KMS-11 (cell line): ENCODE results near the gene CAMTA1.
A peak's percentile ranks its signal among the peaks of the same experiment; 100 is the strongest.

ENCODE experiments used
- H2AFZ ChIP-seq: fragments of 200-600 bp; sonication (generic); 2 replicates; pipeline ENCODE4 v1.6.1; 2016; ENCODE audit warnings: antibody characterized with exemption, mixed run types, low read depth
- H3K27ac ChIP-seq: fragments of 200-600 bp; sonication (generic); 2 replicates; pipeline ENCODE4 v1.6.1; 2016; ENCODE audit warnings: mild to moderate bottlenecking, mixed run types
- H3K27me3 ChIP-seq: fragments of 200-600 bp; sonication (generic); 2 replicates; pipeline ENCODE4 v1.6.1; 2017; ENCODE audit warnings: mild to moderate bottlenecking, low read depth, mixed run types, moderate library complexity; ENCODE audit not compliant: insufficient read depth
- H3K36me3 ChIP-seq: fragments of 200-600 bp; sonication (generic); 2 replicates; pipeline ENCODE4 v1.6.1; 2017; ENCODE audit warnings: mild to moderate bottlenecking, mixed run types; ENCODE audit not compliant: insufficient read depth
- H3K4me1 ChIP-seq: fragments of 200-600 bp; sonication (generic); 2 replicates; pipeline ENCODE4 v1.6.1; 2016; ENCODE audit warnings: mild to moderate bottlenecking, low read depth, mixed run types; ENCODE audit not compliant: poor library complexity, severe bottlenecking
- H3K4me2 ChIP-seq: fragments of 200-600 bp; sonication (generic); 2 replicates; pipeline ENCODE4 v1.7.0; 2016; ENCODE audit warnings: mild to moderate bottlenecking, mixed run types
- H3K4me3 ChIP-seq: fragments of 200-600 bp; sonication (generic); IDR thresholded peaks from 2 replicates; pipeline ENCODE4 v1.6.1; 2017; ENCODE audit warnings: low read depth, low read length, mixed read lengths; ENCODE audit not compliant: insufficient read depth
- H3K79me2 ChIP-seq: fragments of 200-600 bp; sonication (generic); 2 replicates; pipeline ENCODE4 v1.6.1; 2016; ENCODE audit warnings: low read depth, mixed run types; ENCODE audit not compliant: insufficient read depth
- H3K9ac ChIP-seq: fragments of 200-600 bp; sonication (generic); 2 replicates; pipeline ENCODE4 v1.6.1; 2016; ENCODE audit warnings: mild to moderate bottlenecking, mixed run types
- H4K20me1 ChIP-seq: fragments of 200-600 bp; sonication (generic); 2 replicates; pipeline ENCODE4 v1.6.1; 2016; ENCODE audit warnings: mild to moderate bottlenecking, mixed run types; ENCODE audit not compliant: insufficient read depth
- CTCF ChIP-seq: fragments of 200-600 bp; sonication (generic); conservative IDR thresholded peaks from 2 replicates; pipeline ENCODE4 v1.6.1; 2017; ENCODE audit warnings: low read depth, mild to moderate bottlenecking, antibody characterized with exemption, low read length, moderate library complexity, mixed read lengths

The CAMTA1 gene

GRCh38 chr1:6996866-6997265 is 211.6 kb downstream of the CAMTA1 start:
- no peak for TF ChIP-seq CTCF
- Histone ChIP-seq H3K36me3 (no peaks in the 10 kb centered on the region), H3K9ac (no peak overlapping the region), H3K27me3 (no peaks in the 10 kb centered on the region), H3K4me1 (peaks cover 13% of the 10 kb centered on the region), H4K20me1 (no peaks in the 10 kb centered on the region), H3K79me2 (no peaks in the 10 kb centered on the region), H3K4me2 (peak overlapping the region; percentile 30; the same call in 1 of the 2 replicates), H3K4me3 (no peak overlapping the region), H2AFZ (no peak overlapping the region), H3K27ac (no peak overlapping the region)

GRCh38 chr1:6998267-6998666 is 213.0 kb downstream of the CAMTA1 start:
- no peak overlapping the region for H3K4me3 ChIP-seq

DNA sequence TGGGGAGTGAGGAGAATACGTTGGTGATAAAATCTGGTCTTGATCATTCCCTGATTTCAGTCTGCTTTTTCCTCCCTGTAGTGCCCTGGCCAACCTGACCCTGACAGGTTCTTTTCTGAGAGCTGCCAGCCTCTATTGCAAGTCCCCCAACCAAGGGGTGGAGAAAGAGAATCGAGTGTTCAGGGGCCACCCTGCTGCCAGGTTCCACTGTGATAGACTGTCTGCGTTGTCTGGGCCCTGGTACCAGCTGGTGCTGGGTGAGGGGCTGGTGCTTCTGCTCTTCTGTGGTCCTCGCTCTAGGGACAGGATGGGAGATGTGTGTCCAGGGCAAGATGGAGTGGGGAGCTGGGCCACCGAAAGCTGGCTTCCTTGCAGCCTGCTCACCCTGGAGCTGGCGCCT is 214.6 kb downstream of the CAMTA1 start:
- H2AFZ ChIP-seq, result no peak overlapping the region
- H3K9ac ChIP-seq, result no peak overlapping the region
- TF ChIP-seq CTCF, result no peak
- H3K36me3 ChIP-seq, result no peaks in the 10 kb centered on the region
- H3K79me2 ChIP-seq, result no peaks in the 10 kb centered on the region
- H3K4me3 ChIP-seq, result no peak overlapping the region
- no peaks in the 10 kb centered on the region for H4K20me1 ChIP-seq
- H3K27me3 ChIP-seq, result no peaks in the 10 kb centered on the region; the same call in 1 of the 2 replicates
- no peak overlapping the region for H3K27ac ChIP-seq
- peaks cover 13% of the 10 kb centered on the region for H3K4me1 ChIP-seq
- H3K4me2 ChIP-seq, result no peak overlapping the region

More at GRCh38 chr1:6998267-6998666, 213.0 kb downstream of the CAMTA1 start:
- Histone ChIP-seq H3K79me2 (no peaks in the 10 kb centered on the region), H3K9ac (no peak overlapping the region), H3K4me2 (no peak overlapping the region), H3K36me3 (no peaks in the 10 kb centered on the region), H4K20me1 (no peaks in the 10 kb centered on the region), H3K4me1 (peaks cover 13% of the 10 kb centered on the region), H3K27ac (no peak overlapping the region), H2AFZ (no peak overlapping the region), H3K27me3 (no peaks in the 10 kb centered on the region; the same call in 1 of the 2 replicates)
- TF ChIP-seq CTCF, result no peak

DNA sequence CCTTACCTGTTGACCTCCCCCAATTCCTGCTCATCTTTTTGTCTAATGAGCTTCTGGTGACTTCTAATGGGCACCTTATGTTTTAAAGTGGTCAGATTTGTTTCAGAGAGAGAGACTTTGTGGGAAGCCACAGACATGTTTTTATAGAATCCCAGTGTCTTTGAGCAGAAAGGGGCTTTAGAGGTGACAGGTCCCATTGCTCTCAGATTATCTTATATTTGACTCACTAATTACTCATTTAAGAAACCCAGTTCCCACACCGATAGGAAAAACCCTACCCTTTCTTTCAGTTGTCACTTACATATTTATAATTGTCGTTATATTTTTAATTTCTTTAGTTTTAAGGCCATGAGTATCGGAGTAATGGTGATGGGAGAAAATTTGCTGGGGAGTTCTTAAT is 215.5 kb downstream of the CAMTA1 start:
- no peak overlapping the region for H3K9ac ChIP-seq
- no peak for TF ChIP-seq CTCF

More for the DNA sequence above, 215.5 kb downstream of the CAMTA1 start:
- Histone ChIP-seq H3K36me3 (no peaks in the 10 kb centered on the region), H3K4me1 (peaks cover 13% of the 10 kb centered on the region), H2AFZ (no peak overlapping the region), H3K79me2 (no peaks in the 10 kb centered on the region), H3K4me2 (no peak overlapping the region), H4K20me1 (no peaks in the 10 kb centered on the region), H3K27ac (no peak overlapping the region), H3K4me3 (no peak overlapping the region), H3K27me3 (no peaks in the 10 kb centered on the region; the same call in 1 of the 2 replicates)
